ENCODE results near the gene NR1H3.
A peak's percentile ranks its signal among the peaks of the same experiment; 100 is the strongest.

Gene NR1H3

DNA sequence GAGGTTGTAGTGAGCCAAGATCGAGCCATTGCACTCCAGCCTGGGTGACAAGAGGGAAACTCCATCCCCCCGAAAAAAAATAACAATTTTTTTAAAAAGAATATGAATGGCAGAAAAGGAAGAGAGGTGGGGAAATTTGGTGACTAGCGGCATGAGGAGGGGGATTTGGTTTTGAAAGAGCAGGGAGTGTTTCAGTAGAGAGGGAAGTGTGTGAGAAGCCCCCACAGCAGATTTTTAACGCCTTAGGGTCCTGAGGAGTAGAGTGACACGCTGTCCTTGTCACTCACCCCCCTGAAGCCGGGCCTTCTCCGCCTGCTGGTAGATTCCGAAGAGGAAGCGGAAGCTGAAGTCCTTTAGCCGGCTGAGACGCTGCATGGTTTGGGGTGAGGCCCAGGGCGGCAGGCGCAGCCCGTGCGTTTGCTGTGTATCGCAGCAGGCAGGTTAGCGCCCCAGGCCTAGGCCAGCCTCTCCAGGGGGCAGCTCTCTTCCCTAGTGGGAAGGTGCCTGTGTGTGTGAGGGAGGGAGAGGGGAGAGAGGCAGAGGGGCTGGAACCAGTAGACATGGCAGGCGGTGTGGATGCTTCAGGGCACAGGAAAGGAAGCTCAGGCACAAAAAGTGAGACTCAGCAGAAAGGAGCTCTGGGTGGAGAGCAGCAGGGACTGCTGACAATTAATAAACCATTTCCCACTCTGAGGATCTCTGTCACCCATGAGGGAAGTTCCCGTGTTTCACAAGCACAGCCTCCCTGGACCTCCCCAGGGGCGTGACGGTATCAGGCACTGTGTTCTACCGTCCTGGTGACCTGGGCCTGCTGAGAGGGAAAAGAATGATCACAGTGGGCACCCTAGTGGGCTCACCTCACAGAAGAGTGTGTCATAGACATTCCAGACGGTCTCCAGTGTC lies 13.1 kb upstream of the NR1H3 start:
- no peak for DNase-seq

GRCh38 chr11:47245611-47246357 lies 12.0 kb upstream of the NR1H3 start:
- no peak for DNase-seq

DNA sequence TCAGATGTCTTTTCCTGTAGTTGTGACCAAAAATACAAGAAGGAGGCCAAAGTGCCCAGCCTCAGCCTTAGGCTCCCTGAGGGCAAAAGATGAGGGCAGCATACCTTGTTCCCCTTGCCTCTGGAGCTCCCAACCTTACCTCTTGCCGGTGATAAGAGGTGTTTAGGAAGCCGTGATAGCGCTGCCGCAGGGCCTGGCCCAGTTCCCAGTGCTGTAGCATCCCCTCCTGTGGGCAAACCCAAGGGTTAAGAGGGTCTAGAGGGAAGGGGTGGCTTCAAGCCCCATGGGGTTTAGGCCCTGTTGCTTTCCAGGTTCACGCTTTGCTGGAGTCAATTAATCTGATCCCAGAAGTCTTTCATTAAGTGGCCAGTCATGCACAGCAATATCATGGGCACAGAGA lies 10.3 kb upstream of the NR1H3 start:
- no peak for DNase-seq

DNA sequence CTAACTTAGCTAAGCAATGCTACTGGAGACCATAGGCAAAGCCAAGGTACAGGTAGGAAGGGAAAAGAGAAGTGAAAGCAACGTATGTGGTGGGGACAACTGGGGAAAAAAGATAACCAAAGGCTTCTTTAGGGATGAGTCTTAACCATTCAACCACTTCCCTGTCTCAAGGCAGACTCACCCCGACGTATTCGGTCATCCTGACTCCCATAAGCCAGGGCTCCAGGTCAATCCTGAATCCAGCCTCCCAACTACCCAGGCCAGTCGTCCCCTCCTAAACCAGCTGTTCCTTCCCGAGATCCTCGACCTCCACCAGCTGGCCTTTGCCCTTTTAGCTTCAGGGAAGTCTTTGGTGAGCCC lies 9.5 kb upstream of the NR1H3 start:
- DNase-seq = no peak

GRCh38 chr11:47248664-47249377 lies 9.0 kb upstream of the NR1H3 start, which contains the start of gene ACP2:
Gene ACP2 (minus strand): TSS chr11:47248814. CDS start chr11:47248789, 25 bp downstream.
- peak; percentile 94 for DNase-seq

DNA sequence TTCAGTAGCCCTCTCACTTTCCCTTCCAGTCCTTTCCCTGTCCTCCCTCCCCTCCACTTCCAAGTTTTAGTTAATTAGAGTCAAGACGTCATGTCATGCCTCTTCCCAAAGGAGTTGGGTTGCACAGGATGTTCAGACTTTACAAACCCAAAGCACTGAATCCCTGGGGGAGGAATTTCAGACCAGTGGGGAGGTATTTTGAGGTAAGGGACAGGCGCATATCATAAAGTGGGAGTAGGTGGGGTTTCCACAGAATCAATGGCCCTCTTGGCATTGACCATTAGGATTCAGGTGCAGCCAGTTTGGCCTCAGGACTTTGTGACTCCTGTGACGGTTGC lies 8.4 kb upstream of the NR1H3 start:
- no peak for DNase-seq

GRCh38 chr11:47251751-47252150 lies 6.0 kb upstream of the NR1H3 start:
- DNase-seq = no peak

DNA sequence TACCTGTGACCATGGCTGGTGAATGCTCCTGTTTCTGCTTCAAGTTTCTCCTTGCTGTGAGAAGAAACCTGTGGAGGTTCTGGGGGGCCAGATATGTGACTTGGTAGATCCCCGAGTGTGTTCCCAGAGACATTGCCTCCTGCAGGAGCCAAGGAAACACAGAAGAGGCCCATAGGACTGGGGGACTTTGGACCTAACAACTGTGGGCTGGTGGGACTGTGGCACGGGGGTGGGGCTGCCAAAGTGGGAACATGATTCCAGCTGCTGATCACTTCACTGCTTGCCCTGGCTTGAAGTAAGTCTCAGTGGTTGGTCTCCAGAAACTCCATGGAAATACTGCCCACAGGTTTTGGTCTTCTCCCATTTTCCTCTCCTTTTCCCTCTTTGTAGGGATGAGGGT lies 4.1 kb upstream of the NR1H3 start:
- no peak for DNase-seq

DNA sequence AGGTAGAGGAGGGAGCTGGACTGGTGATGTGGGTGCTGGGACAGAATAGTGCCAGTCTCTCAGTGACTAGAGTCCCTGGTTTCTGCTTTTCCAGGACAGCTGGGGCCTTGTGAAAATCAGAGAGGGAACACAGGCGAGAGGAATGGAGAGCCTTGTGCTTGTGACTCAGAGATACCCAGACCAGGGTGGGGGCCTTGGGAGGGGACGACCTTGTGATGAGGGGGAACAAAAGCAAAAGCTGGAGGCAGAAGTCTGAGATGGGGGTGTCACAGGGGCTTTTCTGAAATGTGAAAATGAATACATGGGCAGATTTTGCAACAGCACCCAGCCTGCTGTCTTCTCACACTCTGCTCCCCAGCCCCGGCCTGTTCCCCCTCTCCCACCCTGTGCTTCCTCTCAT lies 3.4 kb upstream of the NR1H3 start:
- DNase-seq = no peak

- DNase-seq = no peak
These were observed 1.4 kb upstream of the NR1H3 start for GRCh38 chr11:47256374-47256773.

GRCh38 chr11:47257177-47257516 lies 649 bp upstream of the NR1H3 start:
- no peak for DNase-seq

DNA sequence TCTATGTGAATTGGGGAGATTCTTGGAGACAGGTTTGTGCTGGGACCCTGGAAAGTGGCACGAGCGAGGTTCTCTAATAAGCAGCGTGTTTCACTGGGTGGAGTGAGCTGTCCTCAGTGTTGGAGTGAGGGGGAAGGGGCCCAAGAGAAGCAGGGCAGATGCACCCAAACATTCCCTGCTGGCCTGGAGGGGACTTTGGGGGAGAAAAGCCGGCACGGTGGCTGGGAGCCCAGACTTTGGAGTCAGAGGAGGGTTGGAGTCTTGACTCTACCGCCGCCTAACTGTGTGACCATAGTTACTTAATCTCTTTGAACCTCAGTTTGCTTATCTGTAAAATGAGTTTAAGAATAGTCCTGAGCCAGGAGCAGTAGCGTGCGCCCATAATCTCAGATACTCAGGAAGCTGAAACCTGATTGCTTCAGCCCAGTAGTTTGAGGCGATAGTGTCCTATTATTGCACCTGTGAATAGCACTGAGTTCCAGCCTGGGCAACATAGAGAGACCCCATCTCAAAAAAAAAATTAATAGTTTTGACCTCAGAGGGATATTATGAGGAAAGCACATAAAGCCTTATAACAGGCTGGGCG lies 614 bp downstream of the NR1H3 start:
- DNase-seq = no peak

DNA sequence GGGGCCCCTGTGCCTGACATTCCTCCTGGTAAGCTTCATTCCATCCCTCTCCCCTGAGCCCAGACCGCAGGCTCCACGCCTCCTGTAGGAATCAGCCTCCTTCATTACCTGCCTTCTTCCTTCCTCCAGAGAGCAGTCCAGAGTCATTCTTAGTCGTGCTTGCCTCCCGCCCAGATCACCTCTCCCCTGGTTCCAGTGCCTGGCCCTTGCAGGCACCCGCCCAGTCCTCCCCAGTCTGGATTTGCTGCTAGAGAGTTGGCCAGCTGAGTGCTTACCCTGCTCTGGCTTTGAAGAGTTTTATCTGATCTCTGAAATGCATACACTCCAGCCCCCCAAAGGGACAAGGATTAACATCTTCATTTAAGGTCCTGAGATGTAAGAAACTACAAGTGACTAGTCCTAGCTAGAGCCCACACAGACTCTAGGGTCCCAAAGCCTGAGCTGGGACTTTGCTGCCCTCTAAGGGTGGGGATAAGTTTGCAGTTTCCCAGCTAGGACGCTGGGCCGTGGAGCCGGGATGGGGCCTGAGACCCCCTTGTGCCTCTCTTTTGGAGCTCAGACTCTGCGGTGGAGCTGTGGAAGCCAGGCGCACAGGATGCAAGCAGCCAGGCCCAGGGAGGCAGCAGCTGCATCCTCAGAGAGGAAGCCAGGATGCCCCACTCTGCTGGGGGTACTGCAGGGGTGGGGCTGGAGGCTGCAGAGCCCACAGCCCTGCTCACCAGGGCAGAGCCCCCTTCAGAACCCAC lies 1.6 kb downstream of the NR1H3 start:
- DNase-seq = no peak

GRCh38 chr11:47260366-47260765 lies 2.6 kb downstream of the NR1H3 start:
- no peak for DNase-seq

DNA sequence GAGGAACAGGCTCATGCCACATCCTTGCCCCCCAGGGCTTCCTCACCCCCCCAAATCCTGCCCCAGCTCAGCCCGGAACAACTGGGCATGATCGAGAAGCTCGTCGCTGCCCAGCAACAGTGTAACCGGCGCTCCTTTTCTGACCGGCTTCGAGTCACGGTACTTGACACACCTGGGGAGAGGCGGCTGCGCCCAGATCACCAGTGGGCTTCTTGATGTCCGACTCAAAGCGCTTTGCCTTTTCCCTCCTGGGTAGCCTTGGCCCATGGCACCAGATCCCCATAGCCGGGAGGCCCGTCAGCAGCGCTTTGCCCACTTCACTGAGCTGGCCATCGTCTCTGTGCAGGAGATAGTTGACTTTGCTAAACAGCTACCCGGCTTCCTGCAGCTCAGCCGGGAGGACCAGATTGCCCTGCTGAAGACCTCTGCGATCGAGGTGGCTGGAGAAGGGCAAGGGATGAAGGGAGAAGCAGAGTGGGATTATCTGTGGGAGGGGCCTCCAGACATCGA lies 3.5 kb downstream of the NR1H3 start:
- no peak for DNase-seq

- DNase-seq = no peak
These were observed 6.3 kb downstream of the NR1H3 start for GRCh38 chr11:47264119-47264518.

DNA sequence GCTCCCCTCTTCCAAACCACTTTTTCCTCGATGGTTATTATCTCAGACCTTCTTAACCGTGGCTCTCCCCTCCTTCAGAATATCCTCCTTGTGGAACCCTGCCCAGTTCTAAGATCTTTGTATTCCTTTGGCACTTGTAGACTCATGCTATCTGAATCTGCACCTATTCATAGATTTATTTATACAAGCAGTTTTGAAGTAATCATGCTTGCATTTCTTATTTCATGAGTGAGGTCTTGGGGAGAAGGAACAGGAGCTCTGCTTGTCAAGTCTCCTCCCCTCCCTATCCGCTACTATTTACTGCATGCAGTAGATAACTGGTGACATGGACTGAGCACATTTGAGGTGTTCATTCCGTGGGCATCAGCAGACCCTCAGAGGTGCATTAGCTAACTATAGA lies 6.7 kb downstream of the NR1H3 start:
- DNase-seq = no peak

GRCh38 chr11:47267876-47268275 lies 10.1 kb downstream of the NR1H3 start:
- DNase-seq = no peak

DNA sequence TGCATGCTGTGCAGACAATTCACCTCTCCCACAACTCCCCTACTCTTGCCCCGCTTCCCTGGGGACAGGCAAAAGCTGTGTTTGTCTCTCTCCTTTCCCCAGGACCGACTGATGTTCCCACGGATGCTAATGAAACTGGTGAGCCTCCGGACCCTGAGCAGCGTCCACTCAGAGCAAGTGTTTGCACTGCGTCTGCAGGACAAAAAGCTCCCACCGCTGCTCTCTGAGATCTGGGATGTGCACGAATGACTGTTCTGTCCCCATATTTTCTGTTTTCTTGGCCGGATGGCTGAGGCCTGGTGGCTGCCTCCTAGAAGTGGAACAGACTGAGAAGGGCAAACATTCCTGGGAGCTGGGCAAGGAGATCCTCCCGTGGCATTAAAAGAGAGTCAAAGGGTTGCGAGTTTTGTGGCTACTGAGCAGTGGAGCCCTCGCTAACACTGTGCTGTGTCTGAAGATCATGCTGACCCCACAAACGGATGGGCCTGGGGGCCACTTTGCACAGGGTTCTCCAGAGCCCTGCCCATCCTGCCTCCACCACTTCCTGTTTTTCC lies 10.7 kb downstream of the NR1H3 start:
- no peak for DNase-seq

GRCh38 chr11:47269002-47269828 lies 11.4 kb downstream of the NR1H3 start:
- peak; percentile 94 for DNase-seq

DNA sequence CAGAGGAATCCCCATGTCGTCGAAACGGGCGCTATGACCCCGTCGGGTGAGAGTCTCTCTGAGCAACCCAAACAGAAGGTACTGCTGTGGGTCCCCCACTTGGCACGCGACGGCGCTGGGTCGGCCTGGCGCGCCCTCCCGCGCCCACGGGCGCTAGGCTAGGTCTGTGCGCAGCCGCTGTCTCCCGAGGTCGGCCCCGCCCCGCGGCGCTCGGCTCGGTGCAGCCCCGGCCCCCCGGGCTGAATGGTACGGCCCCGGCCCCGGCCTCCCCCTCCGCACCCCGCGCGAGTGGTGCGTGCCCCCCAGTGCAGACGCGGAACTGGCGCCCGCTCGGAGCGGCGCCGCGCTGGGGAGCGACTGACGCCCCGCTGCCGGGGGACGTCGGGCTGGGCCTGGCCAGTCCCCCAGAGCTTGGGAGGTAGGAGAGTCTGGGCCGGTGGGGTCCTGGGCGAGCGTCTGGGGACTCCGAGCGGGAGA lies 12.1 kb downstream of the NR1H3 start, which contains the start of gene MADD:
MADD (plus strand) TSS at position 305 of the 477 bp plus-strand sequence.
- peak; percentile 93 for DNase-seq
